Hepatocyte (in vitro differentiated cells): Measurements from ENCODE around the gene POLR2A.

Experiments
- EZH2 ChIP-seq: fragments of 200-600 bp; sonication (generic); IDR thresholded peaks from 2 replicates; pipeline ENCODE4 v1.6.1; 2016; ENCODE audit warnings: antibody characterized with exemption, mild to moderate bottlenecking, borderline replicate concordance
- EZH2phosphoT487 ChIP-seq: fragments of 200-600 bp; sonication (generic); IDR thresholded peaks from one replicate; pipeline ENCODE4 v1.6.1; 2018; ENCODE audit warnings: antibody characterized with exemption, mild to moderate bottlenecking, low read depth, moderate library complexity; ENCODE audit not compliant: unreplicated experiment, severe bottlenecking
- TF ChIP-seq, protein P1 (sequence below): fragments of 200-600 bp; sonication (generic); IDR thresholded peaks from 2 replicates; pipeline ENCODE4 v1.5.1; 2016; ENCODE audit warnings: antibody characterized with exemption, mild to moderate bottlenecking; ENCODE audit not compliant: poor library complexity

- TF ChIP-seq, protein P1, sequence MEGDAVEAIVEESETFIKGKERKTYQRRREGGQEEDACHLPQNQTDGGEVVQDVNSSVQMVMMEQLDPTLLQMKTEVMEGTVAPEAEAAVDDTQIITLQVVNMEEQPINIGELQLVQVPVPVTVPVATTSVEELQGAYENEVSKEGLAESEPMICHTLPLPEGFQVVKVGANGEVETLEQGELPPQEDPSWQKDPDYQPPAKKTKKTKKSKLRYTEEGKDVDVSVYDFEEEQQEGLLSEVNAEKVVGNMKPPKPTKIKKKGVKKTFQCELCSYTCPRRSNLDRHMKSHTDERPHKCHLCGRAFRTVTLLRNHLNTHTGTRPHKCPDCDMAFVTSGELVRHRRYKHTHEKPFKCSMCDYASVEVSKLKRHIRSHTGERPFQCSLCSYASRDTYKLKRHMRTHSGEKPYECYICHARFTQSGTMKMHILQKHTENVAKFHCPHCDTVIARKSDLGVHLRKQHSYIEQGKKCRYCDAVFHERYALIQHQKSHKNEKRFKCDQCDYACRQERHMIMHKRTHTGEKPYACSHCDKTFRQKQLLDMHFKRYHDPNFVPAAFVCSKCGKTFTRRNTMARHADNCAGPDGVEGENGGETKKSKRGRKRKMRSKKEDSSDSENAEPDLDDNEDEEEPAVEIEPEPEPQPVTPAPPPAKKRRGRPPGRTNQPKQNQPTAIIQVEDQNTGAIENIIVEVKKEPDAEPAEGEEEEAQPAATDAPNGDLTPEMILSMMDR, result no peak
- TF ChIP-seq EZH2 (no peak), EZH2phosphoT487 (no peak)
Measured at GRCh38 chr17:7512824-7513540, 28.8 kb downstream of the POLR2A start.
